IMR-90 (cell line): ENCODE data around the gene TNPO2.
"Not testable (repeated sequence)": the region's sequence is repeated elsewhere in the genome, so short reads cannot be mapped to it uniquely, and the experiment has no call there.

Source experiments
- CEBPB ChIP-seq: IDR thresholded peaks from 2 replicates; pipeline ENCODE4 v1.6.1; 2012; ENCODE audit warnings: low read depth, low read length, improper control_type of control experiment
- FOS ChIP-seq: fragments of 150-350 bp; IDR thresholded peaks from 2 replicates; pipeline ENCODE4 v1.6.1; 2016; ENCODE audit warnings: low read depth, low read length

DNA sequence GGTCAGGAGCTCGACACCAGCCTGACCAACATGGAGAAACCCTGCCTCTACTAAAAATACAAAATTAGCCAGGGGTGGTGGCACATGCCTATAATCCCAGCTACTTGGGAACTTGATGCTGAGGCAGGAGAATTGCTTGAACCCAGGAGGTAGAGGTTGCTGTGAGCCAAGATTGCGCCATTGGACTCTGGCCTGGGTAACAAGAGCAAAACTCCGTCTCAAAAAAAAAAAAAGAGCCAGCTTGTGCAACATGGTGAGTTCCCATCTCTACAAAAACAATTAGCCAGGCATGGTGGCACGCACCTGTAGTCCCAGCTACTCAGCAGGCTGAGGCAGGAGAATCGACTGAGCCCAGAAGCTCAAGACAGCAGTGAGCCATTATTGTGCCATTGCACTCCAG lies 45.7 kb downstream of the TNPO2 start:
- TF ChIP-seq FOS, CEBPB: not testable (repeated sequence)
